ENCODE results near the gene CCDC61. TPM values are rescaled to one million over a fixed set of nuclear protein-coding genes. Genes with fewer than 3 reads are reported as not detected.

CCDC61 gene
- total RNA-seq, 1 donor, result 3.6 TPM

- Histone ChIP-seq H3K4me1 (ENCODE audit: insufficient read depth, low read length) (no peaks in the 10 kb centered on the region), H3K27me3 (ENCODE audit: insufficient read depth, low read length) (peaks cover 48% of the 10 kb centered on the region), H3K4me2 (ENCODE audit: insufficient read depth, low read length) (no peak overlapping the region), H4K20me1 (ENCODE audit: insufficient read depth, low read length) (no peaks in the 10 kb centered on the region), H3K4me3 (ENCODE audit: insufficient read depth, low read length) (no peak overlapping the region), H3K9me3 (ENCODE audit: low read depth, low read length) (no peaks in the 10 kb centered on the region), H3K79me2 (ENCODE audit: insufficient read depth, low read length) (no peaks in the 10 kb centered on the region), H3K36me3 (ENCODE audit: insufficient read depth, low read length) (no peaks in the 10 kb centered on the region), H3K27ac (ENCODE audit: low read depth, low read length) (no peak overlapping the region), H2AFZ (ENCODE audit: low read length) (no peak overlapping the region)
- TF ChIP-seq, protein P1, sequence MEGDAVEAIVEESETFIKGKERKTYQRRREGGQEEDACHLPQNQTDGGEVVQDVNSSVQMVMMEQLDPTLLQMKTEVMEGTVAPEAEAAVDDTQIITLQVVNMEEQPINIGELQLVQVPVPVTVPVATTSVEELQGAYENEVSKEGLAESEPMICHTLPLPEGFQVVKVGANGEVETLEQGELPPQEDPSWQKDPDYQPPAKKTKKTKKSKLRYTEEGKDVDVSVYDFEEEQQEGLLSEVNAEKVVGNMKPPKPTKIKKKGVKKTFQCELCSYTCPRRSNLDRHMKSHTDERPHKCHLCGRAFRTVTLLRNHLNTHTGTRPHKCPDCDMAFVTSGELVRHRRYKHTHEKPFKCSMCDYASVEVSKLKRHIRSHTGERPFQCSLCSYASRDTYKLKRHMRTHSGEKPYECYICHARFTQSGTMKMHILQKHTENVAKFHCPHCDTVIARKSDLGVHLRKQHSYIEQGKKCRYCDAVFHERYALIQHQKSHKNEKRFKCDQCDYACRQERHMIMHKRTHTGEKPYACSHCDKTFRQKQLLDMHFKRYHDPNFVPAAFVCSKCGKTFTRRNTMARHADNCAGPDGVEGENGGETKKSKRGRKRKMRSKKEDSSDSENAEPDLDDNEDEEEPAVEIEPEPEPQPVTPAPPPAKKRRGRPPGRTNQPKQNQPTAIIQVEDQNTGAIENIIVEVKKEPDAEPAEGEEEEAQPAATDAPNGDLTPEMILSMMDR (IDR thresholded peaks at IDR 0.05; ENCODE audit: extremely low read depth, low read depth, low read length), result no peak
- peak; percentile 69 for DNase-seq (ENCODE audit: insufficient read length, low spot score, missing footprints)
Measured at GRCh38 chr19:45971260-45971902, 23.9 kb upstream of the CCDC61 start.

- Histone ChIP-seq H3K9me3 (ENCODE audit: low read depth, low read length) (no peaks in the 10 kb centered on the region), H3K79me2 (ENCODE audit: insufficient read depth, low read length) (no peaks in the 10 kb centered on the region), H3K4me3 (ENCODE audit: insufficient read depth, low read length) (no peak overlapping the region), H3K27me3 (ENCODE audit: insufficient read depth, low read length) (peaks cover 48% of the 10 kb centered on the region), H2AFZ (ENCODE audit: low read length) (no peak overlapping the region), H3K27ac (ENCODE audit: low read depth, low read length) (no peak overlapping the region), H3K4me2 (ENCODE audit: insufficient read depth, low read length) (no peak overlapping the region), H3K36me3 (ENCODE audit: insufficient read depth, low read length) (no peaks in the 10 kb centered on the region), H4K20me1 (ENCODE audit: insufficient read depth, low read length) (no peaks in the 10 kb centered on the region), H3K4me1 (ENCODE audit: insufficient read depth, low read length) (no peaks in the 10 kb centered on the region)
- peak; percentile 83 for DNase-seq (ENCODE audit: insufficient read length, low spot score, missing footprints)
- TF ChIP-seq, protein P1 (IDR thresholded peaks at IDR 0.05; ENCODE audit: extremely low read depth, low read depth, low read length), result no peak
Measured at GRCh38 chr19:45972081-45972946, 23.0 kb upstream of the CCDC61 start.

DNA sequence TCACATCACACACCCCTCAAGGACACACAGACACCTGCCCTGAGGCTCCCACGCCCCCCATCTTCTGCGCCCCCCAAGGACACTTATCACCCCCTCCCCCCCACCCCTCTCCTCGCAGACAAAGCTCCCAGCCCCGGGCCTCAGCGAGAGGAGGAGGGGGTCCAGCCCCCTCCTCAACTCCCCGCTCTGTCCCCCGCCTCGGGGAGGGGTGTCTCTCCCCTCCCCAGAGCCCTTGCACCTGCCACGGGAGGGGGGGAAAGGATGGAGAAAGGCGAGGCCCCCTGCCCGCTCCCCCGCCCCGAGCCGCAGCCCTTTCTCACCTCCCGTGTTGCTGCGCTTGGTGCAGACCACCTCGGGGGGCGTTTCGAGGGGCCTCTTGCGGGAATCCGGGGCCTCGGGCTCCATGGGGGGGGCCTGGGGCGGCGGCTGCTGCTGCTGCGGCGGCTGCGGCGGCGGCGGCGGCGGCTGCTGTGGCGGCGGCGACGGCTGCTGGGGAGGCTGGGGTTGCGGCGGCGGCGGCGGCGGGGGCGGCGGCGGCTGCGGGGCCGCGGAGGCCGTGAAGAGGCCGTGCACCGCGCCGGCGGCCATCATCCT lies 22.2 kb upstream of the CCDC61 start:
- no peaks in the 10 kb centered on the region for H4K20me1 ChIP-seq (ENCODE audit: insufficient read depth, low read length)
- H3K9me3 ChIP-seq (ENCODE audit: low read depth, low read length), result no peaks in the 10 kb centered on the region
- DNase-seq (ENCODE audit: insufficient read length, low spot score, missing footprints), result peak; percentile 63
- H3K27me3 ChIP-seq (ENCODE audit: insufficient read depth, low read length), result peaks cover 52% of the 10 kb centered on the region
- H3K27ac ChIP-seq (ENCODE audit: low read depth, low read length), result no peak overlapping the region
- H3K4me3 ChIP-seq (ENCODE audit: insufficient read depth, low read length), result no peak overlapping the region
- H3K36me3 ChIP-seq (ENCODE audit: insufficient read depth, low read length), result no peaks in the 10 kb centered on the region
- no peaks in the 10 kb centered on the region for H3K79me2 ChIP-seq (ENCODE audit: insufficient read depth, low read length)
- no peaks in the 10 kb centered on the region for H3K4me1 ChIP-seq (ENCODE audit: insufficient read depth, low read length)
- no peak overlapping the region for H3K4me2 ChIP-seq (ENCODE audit: insufficient read depth, low read length)
- no peak overlapping the region for H2AFZ ChIP-seq (ENCODE audit: low read length)
- TF ChIP-seq, protein P1 (IDR thresholded peaks at IDR 0.05; ENCODE audit: extremely low read depth, low read depth, low read length), result no peak
